PC-9 (cell line): ENCODE results near the gene SLC48A1. TPM values are rescaled to one million over a fixed set of nuclear protein-coding genes. Genes with fewer than 3 reads are reported as not detected.

Source experiments
- BruUV-seq: library from RNA; stranded (reverse); fragments of 400-500 nt; replicated peaks from 2 replicates; lab custom pipeline; 2021; lab: Mats Ljungman, UMichigan
- CTCF ChIA-PET: fragments of 300-600 bp; sonication (Branson Sonifier 250); formaldehyde crosslinking; loops from one replicate; lab custom pipeline; 2022; ENCODE audit warnings: antibody characterized with exemption; lab: Charles Lee
- POLR2A ChIA-PET: fragments of 300-600 bp; sonication (Branson Sonifier 250); formaldehyde crosslinking; loops from one replicate; lab custom pipeline; 2022; ENCODE audit warnings: antibody characterized with exemption; ENCODE audit not compliant: unreplicated experiment; lab: Charles Lee
- DNase-seq, 2 experiments: peaks; one replicate each; pipeline versions ENCODE4 v3.0.0 to v3.0.0-alpha.2; 2015 to 2022; ENCODE audit warnings: mixed read lengths in 1 of 2
- H2AFZ ChIP-seq: fragments of 200-600 bp; sonication (generic); 2 replicates; pipeline ENCODE4 v1.8.1; 2017; ENCODE audit warnings: antibody characterized with exemption
- H3F3A ChIP-seq: fragments of 200-600 bp; sonication (generic); 2 replicates; pipeline ENCODE4 v1.8.1; 2017; ENCODE audit warnings: antibody characterized with exemption, mild to moderate bottlenecking, low read depth; ENCODE audit not compliant: insufficient read depth
- H3K27ac ChIP-seq: fragments of 200-600 bp; sonication (generic); 2 replicates; pipeline ENCODE4 v1.6.1; 2016; ENCODE audit warnings: mixed run types
- H3K27me3 ChIP-seq: fragments of 200-600 bp; sonication (generic); 2 replicates; pipeline ENCODE4 v1.6.1; 2016; ENCODE audit warnings: low read depth, mixed run types; ENCODE audit not compliant: insufficient read depth
- H3K36me3 ChIP-seq: fragments of 200-600 bp; sonication (generic); 2 replicates; pipeline ENCODE4 v1.6.1; 2016; ENCODE audit warnings: low read depth, mixed run types
- H3K4me1 ChIP-seq: fragments of 200-600 bp; sonication (generic); replicated peaks from 2 replicates; pipeline ENCODE4 v1.6.1; 2016; ENCODE audit warnings: mixed run types; ENCODE audit not compliant: insufficient read depth
- H3K4me2 ChIP-seq: fragments of 200-600 bp; sonication (generic); 2 replicates; pipeline ENCODE4 v1.6.1; 2017; ENCODE audit warnings: mixed run types
- H3K4me3 ChIP-seq: fragments of 200-600 bp; sonication (generic); 2 replicates; pipeline ENCODE4 v1.6.1; 2016; ENCODE audit warnings: mixed run types
- H3K79me2 ChIP-seq: fragments of 200-600 bp; sonication (generic); 2 replicates; pipeline ENCODE4 v1.6.1; 2017; ENCODE audit warnings: low read depth, mixed run types
- H3K9me2 ChIP-seq: fragments of 200-600 bp; sonication (generic); 2 replicates; pipeline ENCODE4 v1.8.1; 2017; ENCODE audit warnings: mild to moderate bottlenecking; ENCODE audit not compliant: insufficient read depth
- H3K9me3 ChIP-seq: fragments of 200-600 bp; sonication (generic); 2 replicates; pipeline ENCODE4 v1.8.1; 2016; ENCODE audit warnings: low read depth; ENCODE audit not compliant: insufficient read depth
- H4K20me1 ChIP-seq: fragments of 200-600 bp; sonication (generic); 2 replicates; pipeline ENCODE4 v1.8.1; 2017; ENCODE audit not compliant: insufficient read depth
- CTCF ChIP-seq: fragments of 200-600 bp; sonication (generic); conservative IDR thresholded peaks from 2 replicates; pipeline ENCODE4 v1.6.1; 2017; ENCODE audit warnings: mixed run types, antibody characterized with exemption, mild to moderate bottlenecking, moderate library complexity
- EZH2 ChIP-seq: fragments of 200-600 bp; sonication (generic); IDR thresholded peaks from 2 replicates; pipeline ENCODE4 v1.8.0; 2017; ENCODE audit warnings: antibody characterized with exemption, low read depth
- intact Hi-C: fragments of 100-400 bp; cut with micrococcal nuclease; formaldehyde crosslinking; loops from one replicate; pipeline ENCODE4 v1.10.0; 2022; ENCODE audit not compliant: unreplicated experiment
- total RNA-seq: library from RNA; stranded (reverse); gene quantifications from 2 replicates; pipeline ENCODE4 v1.2.3, GENCODE V29; 2021

The SLC48A1 gene
- total RNA-seq, 1 experiment from 2014 or later = 108 TPM

- peaks cover 64% of the 10 kb centered on the region for H3K4me1 ChIP-seq
- intact Hi-C loops = no loop called here
- BruUV-seq = no TSS peak
- CTCF ChIA-PET = interaction anchor here (0.7 to 1.2 kb wide), 2 partner anchors 15 to 20 kb away, joined by 4 to 5 read pairs; no protein-coding TSS in a partner anchor
- POLR2A ChIA-PET = no interaction called here
- no peaks in the 10 kb centered on the region for H3K27me3 ChIP-seq
- H3K9me3 ChIP-seq = no peaks in the 10 kb centered on the region
- no peak overlapping the region for H3K4me2 ChIP-seq
- peaks cover 4% of the 10 kb centered on the region; the same call in 1 of the 2 replicates for H3K79me2 ChIP-seq
- H3K27ac ChIP-seq = no peak overlapping the region
- TF ChIP-seq CTCF = no peak
- TF ChIP-seq EZH2 = no peak
- H3K36me3 ChIP-seq = no peaks in the 10 kb centered on the region
- H4K20me1 ChIP-seq = no peaks in the 10 kb centered on the region
- H3K4me3 ChIP-seq = no peak overlapping the region
- no peaks in the 10 kb centered on the region for H3K9me2 ChIP-seq
- no peak overlapping the region for H2AFZ ChIP-seq
- peaks cover 12% of the 10 kb centered on the region for H3F3A ChIP-seq
- DNase-seq = peak in 1 of 2 experiments; percentile 12
Measured at GRCh38 chr12:47762850-47763465, 10.1 kb upstream of the SLC48A1 start.

DNA sequence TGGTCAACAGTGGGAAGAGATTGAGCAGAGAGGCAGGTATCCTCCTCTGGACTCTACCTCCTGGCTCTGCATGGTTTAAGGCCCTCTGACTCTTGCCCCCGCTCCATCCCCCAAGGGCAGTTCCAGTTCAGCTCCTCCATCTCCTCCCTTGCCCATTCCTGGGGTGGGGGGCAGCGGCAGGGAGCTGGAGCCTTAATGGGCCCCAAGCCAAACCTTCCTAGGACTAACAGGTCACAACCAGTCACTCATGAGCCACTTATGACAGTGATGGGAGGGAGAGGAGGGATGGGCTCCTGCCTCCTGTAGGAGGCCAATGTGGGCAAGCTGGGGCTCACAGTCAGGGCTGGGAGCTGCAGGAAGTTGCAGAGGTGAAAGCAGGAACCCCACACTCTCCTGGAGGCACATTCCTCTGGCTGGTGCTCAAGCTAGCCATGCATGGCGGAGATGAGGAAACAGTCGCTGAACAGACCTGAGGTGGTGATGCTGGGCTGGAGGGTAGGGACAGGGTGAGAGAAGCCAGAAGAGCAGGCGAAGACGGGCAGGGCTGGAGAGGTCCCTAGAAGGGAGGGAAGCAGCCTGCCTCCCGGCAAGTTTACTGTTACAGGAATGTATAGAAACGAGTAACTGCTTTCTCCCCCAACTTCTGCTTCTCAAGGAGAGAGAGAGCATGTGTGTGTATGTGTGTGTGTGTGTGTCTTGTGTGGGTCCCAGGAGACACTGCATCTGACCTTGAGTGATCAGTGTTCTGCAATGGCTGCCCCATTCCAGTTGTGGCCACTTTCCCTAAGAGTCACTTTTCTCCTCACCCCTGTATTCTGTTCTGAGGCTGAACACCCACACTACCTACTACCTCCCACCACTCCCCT lies 9.3 kb upstream of the SLC48A1 start:
- Histone ChIP-seq H3K79me2 (no peaks in the 10 kb centered on the region), H3K27me3 (no peaks in the 10 kb centered on the region), H4K20me1 (no peaks in the 10 kb centered on the region), H3K9me2 (no peaks in the 10 kb centered on the region), H3K4me3 (no peak overlapping the region), H3K9me3 (no peaks in the 10 kb centered on the region), H3K27ac (no peak overlapping the region), H2AFZ (no peak overlapping the region), H3K4me1 (peaks cover 64% of the 10 kb centered on the region), H3F3A (peaks cover 19% of the 10 kb centered on the region), H3K36me3 (no peaks in the 10 kb centered on the region), H3K4me2 (peak overlapping the region; percentile 26)
- peak; percentile 76 to 84 for DNase-seq
- TF ChIP-seq CTCF (no peak), EZH2 (no peak)
- BruUV-seq = no TSS peak
- ChIA-PET CTCF (interaction anchor here (0.7 to 1.2 kb wide), 2 partner anchors 14 to 21 kb away, joined by 4 to 5 read pairs; no protein-coding TSS in a partner anchor), POLR2A (interaction anchor here (0.5 kb wide), 1 partner anchor 58 kb away, joined by 5 read pairs; the partner anchor contains the start of gene RPAP3)
- intact Hi-C loops = no loop called here

GRCh38 chr12:47766502-47767215 lies 6.4 kb upstream of the SLC48A1 start:
- intact Hi-C loops = loop anchor here (1.0 kb wide), 1 partner anchor 22 kb away; no protein-coding TSS in a partner anchor
- Histone ChIP-seq H3K27ac (no peak overlapping the region), H3K79me2 (no peaks in the 10 kb centered on the region), H3K27me3 (no peaks in the 10 kb centered on the region), H3K9me2 (no peaks in the 10 kb centered on the region), H3K9me3 (no peaks in the 10 kb centered on the region), H3K4me1 (peaks cover 70% of the 10 kb centered on the region), H2AFZ (no peak overlapping the region), H3K36me3 (no peaks in the 10 kb centered on the region), H3K4me3 (no peak overlapping the region), H3K4me2 (peak overlapping the region; percentile 23; the same call in 1 of the 2 replicates), H4K20me1 (no peaks in the 10 kb centered on the region), H3F3A (peaks cover 39% of the 10 kb centered on the region)
- no TSS peak for BruUV-seq
- peak in 1 of 2 experiments; percentile 26 for DNase-seq
- TF ChIP-seq CTCF = no peak
- POLR2A ChIA-PET = interaction anchor here (0.6 kb wide), 3 partner anchors 11 to 1501 kb away, joined by 3 to 5 read pairs (median 5); no protein-coding TSS in a partner anchor
- CTCF ChIA-PET = interaction anchor here (0.6 to 3.0 kb wide), 9 partner anchors 9 to 1134 kb away, joined by 3 to 29 read pairs (median 6); partner anchors contain the start of gene ENDOU
